Thoracic aorta (tissue), 2 donors: ENCODE measurements around the gene FAM174C. TPM values are rescaled to one million over a fixed set of nuclear protein-coding genes. Genes with fewer than 3 reads are reported as not detected.
"Not testable (repeated sequence)": the region's sequence is repeated elsewhere in the genome, so short reads cannot be mapped to it uniquely, and the experiment has no call there.

Source experiments
- ATAC-seq: fragments of 150-250 bp; one replicate; pipeline ENCODE4 v1.8.0; 2017; ENCODE audit warnings: low read depth; ENCODE audit not compliant: insufficient number of reproducible peaks, low FRiP score
- DNase-seq: peaks from one replicate; pipeline ENCODE4 v3.0.0-alpha.2; 2020; ENCODE audit warnings: low spot score
- H3K27ac ChIP-seq, 2 donors: fragments of 200-600 bp; sonication (generic); 1 replicate in 1 of 2; 2 replicates in 1 of 2; pipeline ENCODE4 v1.5.1; 2016; ENCODE audit warnings: mild to moderate bottlenecking in 2 of 2, moderate library complexity in 2 of 2
- H3K27me3 ChIP-seq: fragments of 200-600 bp; sonication (generic); replicated peaks from 2 replicates; pipeline ENCODE4 v1.6.0; 2016; ENCODE audit warnings: mild to moderate bottlenecking; ENCODE audit not compliant: insufficient read depth
- H3K36me3 ChIP-seq: fragments of 200-600 bp; sonication (generic); one replicate; pipeline ENCODE4 v1.5.1; 2016
- H3K4me1 ChIP-seq, 2 donors: fragments of 200-600 bp; sonication (generic); 1 replicate in 1 of 2; 2 replicates in 1 of 2; pipeline versions ENCODE4 v1.5.1 to v1.6.0; 2016; ENCODE audit warnings: low read depth in 2 of 2, mild to moderate bottlenecking in 1 of 2; ENCODE audit not compliant: control insufficient read depth in 1 of 2
- H3K4me3 ChIP-seq: fragments of 200-600 bp; sonication (generic); 2 replicates; pipeline ENCODE4 v1.5.1; 2016; ENCODE audit warnings: mild to moderate bottlenecking
- H3K9me3 ChIP-seq: fragments of 200-600 bp; sonication (generic); 2 replicates; pipeline ENCODE4 v1.5.1; 2016
- total RNA-seq, 2 donors: library from RNA; depleted of rRNA; stranded (reverse); fragments of >200 nt; gene quantifications; one replicate each; pipeline versions ENCODE4 v1.1.0 to v1.2.3, GENCODE V29; 2016
- TF ChIP-seq, protein P1 (sequence below): fragments of 200-600 bp; sonication (generic); IDR thresholded peaks from one replicate; pipeline ENCODE4 v1.5.1; 2019; ENCODE audit warnings: antibody characterized with exemption

The FAM174C gene
- total RNA-seq, 2 donors from 2014 or later, result 18.8 to 40.8 TPM

DNA sequence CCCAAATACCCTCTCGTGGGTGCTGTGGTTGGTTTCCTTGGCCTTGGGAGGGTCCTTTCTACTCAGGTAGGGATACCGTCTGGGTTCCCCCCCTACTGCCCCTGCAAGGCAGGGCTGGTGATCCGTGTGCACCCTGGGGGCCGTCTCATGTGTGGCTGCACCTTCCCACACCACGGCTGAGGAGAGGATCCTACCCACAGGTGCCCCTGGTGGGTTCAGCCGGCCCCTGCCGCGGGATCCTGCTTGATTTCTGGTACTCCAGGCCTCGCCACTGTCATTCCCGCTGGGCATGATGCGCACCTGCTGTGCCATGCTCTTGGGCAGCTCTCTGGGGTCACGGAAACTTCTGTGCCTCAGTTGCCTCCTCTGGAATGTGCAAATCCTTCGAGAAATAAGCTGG, 41.1 kb downstream of the FAM174C start:
- no peaks in the 10 kb centered on the region for H3K9me3 ChIP-seq
- DNase-seq (no peak), ATAC-seq (no peak)
- H3K27ac ChIP-seq, result no peak overlapping the region
- TF ChIP-seq, protein P1, sequence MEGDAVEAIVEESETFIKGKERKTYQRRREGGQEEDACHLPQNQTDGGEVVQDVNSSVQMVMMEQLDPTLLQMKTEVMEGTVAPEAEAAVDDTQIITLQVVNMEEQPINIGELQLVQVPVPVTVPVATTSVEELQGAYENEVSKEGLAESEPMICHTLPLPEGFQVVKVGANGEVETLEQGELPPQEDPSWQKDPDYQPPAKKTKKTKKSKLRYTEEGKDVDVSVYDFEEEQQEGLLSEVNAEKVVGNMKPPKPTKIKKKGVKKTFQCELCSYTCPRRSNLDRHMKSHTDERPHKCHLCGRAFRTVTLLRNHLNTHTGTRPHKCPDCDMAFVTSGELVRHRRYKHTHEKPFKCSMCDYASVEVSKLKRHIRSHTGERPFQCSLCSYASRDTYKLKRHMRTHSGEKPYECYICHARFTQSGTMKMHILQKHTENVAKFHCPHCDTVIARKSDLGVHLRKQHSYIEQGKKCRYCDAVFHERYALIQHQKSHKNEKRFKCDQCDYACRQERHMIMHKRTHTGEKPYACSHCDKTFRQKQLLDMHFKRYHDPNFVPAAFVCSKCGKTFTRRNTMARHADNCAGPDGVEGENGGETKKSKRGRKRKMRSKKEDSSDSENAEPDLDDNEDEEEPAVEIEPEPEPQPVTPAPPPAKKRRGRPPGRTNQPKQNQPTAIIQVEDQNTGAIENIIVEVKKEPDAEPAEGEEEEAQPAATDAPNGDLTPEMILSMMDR, result no peak
- H3K4me1 ChIP-seq, result peaks cover 0 to 9% of the 10 kb centered on the region in 2 donors
- H3K36me3 ChIP-seq, result no peaks in the 10 kb centered on the region
- no peaks in the 10 kb centered on the region for H3K27me3 ChIP-seq
- no peak overlapping the region for H3K4me3 ChIP-seq

DNA sequence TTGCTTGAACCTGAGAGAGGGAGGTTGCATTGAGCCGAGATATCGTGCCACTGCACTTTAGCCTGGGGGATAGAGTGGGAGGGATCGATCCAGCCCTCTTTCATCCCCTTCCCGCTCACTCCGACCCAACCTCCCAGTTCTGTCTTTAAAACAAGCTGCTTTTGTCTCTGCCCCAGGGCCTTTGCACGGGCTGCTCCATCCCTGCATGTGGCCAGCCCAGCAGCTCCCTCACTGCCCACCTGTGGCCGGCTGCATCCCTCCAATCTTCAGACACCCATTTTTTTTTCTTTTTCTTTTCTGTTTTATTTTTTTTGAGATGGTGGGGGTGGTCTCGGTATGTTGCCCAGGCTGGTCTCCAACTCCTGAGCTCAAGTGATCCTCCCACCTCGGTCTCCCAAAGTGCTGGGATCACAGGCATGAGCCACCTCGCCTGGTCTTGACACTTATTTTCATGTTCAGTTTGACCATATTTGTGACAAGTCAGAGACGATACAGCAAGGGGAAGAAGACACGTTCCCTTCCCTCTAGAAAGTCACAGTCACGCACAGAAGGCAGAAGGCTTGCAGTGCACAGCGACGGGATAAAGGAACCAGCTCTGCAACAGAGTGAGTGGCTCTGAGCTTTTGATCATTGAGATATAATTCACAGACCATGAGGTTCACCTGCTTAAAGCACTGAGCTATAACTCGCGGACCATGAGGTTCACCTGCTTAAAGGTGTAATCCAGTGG, 42.1 kb downstream of the FAM174C start:
- Histone ChIP-seq H3K27me3 (no peaks in the 10 kb centered on the region), H3K36me3 (no peaks in the 10 kb centered on the region), H3K9me3 (no peaks in the 10 kb centered on the region), H3K4me1 (peaks cover 0 to 9% of the 10 kb centered on the region in 2 donors), H3K27ac (no peak overlapping the region), H3K4me3 (no peak overlapping the region)
- ATAC-seq, result no peak
- no peak for DNase-seq
- TF ChIP-seq, protein P1, result no peak

DNA sequence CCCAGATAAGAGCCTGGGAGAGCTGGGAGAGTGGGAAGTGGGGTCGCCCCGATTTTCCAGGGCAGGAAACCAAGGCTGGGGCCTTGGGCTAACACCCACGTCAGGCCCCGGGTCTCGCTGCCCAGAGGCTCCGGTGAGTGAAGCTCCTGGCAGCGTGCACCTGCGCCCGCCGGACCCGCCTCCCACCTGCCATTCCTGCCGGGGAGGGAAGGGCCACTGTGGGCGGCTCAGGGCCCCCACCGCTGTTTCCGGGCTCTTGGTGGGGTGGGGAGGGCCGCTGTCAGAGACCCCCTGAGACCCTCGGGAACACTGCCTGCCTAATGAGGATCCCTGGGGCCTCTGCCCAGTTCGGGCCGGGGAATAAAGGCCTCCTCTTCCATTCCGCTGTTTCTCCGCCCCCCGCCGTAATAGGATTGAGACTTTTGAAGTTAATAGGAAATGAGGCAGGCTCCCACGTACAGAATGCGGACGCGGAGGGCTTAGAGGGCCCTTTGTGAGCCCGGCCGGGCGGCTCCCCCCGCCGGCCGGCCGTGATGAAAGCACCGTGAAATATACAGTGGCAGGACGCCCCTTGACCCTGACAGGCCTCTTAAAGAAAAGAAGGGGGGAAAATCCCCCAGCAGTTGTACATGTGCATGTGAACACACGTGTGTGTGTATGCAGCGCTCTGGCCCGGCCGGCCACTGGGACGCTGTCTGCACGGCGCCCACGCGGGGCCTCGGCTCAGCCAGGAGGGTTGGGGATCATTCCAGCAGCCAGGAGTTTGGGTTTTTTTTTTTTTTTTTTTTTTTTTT, 43.5 kb downstream of the FAM174C start:
- Histone ChIP-seq H3K36me3 (no peaks in the 10 kb centered on the region), H3K27me3 (peaks cover under 1% of the 10 kb centered on the region), H3K27ac (no peak overlapping the region), H3K4me1 (peaks cover 0 to 9% of the 10 kb centered on the region in 2 donors), H3K9me3 (no peaks in the 10 kb centered on the region), H3K4me3 (no peak overlapping the region)
- TF ChIP-seq, protein P1, result no peak
- ATAC-seq, result no peak
- DNase-seq, result no peak

DNA sequence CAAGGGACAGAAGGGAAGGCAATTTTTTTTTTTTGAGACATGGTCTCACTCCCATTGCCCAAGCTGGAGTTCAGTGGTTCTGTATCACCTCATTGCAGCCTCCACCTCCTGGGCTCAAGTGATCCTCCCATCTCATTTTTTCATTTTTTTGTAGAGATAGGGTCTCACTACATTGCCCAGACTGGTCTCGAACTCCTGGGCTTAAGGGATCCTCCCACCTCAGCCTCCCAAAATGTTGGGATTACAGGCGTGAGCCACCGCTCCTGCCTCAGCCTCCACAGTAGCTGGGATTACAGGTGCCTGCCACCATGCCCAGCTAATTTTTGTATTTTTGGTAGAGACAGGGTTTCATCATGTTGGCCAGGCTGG, 44.9 kb downstream of the FAM174C start:
- H3K4me3 ChIP-seq, H3K27me3 ChIP-seq, H3K36me3 ChIP-seq, ATAC-seq, DNase-seq, H3K9me3 ChIP-seq, H3K27ac ChIP-seq: not testable (repeated sequence)
- peaks cover 2 to 15% of the 10 kb centered on the region in 2 donors for H3K4me1 ChIP-seq

DNA sequence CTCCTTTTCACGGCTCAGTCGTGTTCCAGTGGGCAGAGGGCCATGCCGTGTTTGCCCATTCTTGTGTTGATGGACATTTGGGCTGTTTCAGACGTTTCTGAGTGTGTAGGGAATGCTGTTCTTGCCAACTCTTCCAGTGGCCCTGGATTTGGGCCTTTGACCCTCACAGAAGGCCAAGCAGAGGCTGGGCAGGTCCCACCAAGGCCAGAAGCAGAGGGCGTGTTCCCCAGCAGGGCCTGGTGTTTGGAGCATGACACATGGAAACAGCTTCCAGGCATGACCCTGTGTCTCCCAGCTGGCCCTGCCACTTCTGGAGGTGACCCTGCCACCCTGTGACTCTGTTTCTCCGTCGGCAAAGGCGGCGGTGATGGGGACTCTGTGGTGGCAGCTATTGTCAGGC, 46.2 kb downstream of the FAM174C start:
- no peak for DNase-seq
- Histone ChIP-seq H3K27ac (no peak overlapping the region), H3K9me3 (no peaks in the 10 kb centered on the region), H3K4me1 (peaks cover 2 to 6% of the 10 kb centered on the region in 2 donors), H3K36me3 (no peaks in the 10 kb centered on the region), H3K27me3 (peaks cover 6% of the 10 kb centered on the region), H3K4me3 (no peak overlapping the region)
- ATAC-seq, result no peak
- TF ChIP-seq, protein P1, result no peak
